Measurements from ENCODE around the gene LIX1L. TPM values are rescaled to one million over a fixed set of nuclear protein-coding genes. Genes with fewer than 3 reads are reported as not detected.

LIX1L gene
- total RNA-seq (13.1 TPM), polyA plus RNA-seq (22.0 TPM)
- long read RNA-seq, donor 1, partial matches to known transcripts: 0 of 1 reads
- long read RNA-seq, donor 1, other reads (novel, unspliced or antisense): 0 of 1 reads
- long read RNA-seq, donor 2, transcript LIX1L-201 (6 exons, 3,975 nt): major isoform, 17 of 17 reads
- long read RNA-seq, donor 2, partial matches to known transcripts: 0 of 17 reads
- long read RNA-seq, donor 2, other reads (novel, unspliced or antisense): 0 of 17 reads
- long read RNA-seq, donor 3, transcript LIX1L-201 (6 exons, 3,975 nt): major isoform, 10 of 10 reads
- long read RNA-seq, donor 3, partial matches to known transcripts: 0 of 10 reads
- long read RNA-seq, donor 3, other reads (novel, unspliced or antisense): 0 of 10 reads
- long read RNA-seq, donor 4, transcript LIX1L-201 (6 exons, 3,975 nt): major isoform, 10 of 10 reads
- long read RNA-seq, donor 4, partial matches to known transcripts: 0 of 10 reads
- long read RNA-seq, donor 4, other reads (novel, unspliced or antisense): 0 of 10 reads
- long read RNA-seq, donor 5, transcript LIX1L-201 (6 exons, 3,975 nt): major isoform, 13 of 24 reads
- long read RNA-seq, donor 5, partial matches to known transcripts: 11 of 24 reads
- long read RNA-seq, donor 5, other reads (novel, unspliced or antisense): 0 of 24 reads
- long read RNA-seq, donor 6, transcript LIX1L-201 (6 exons, 3,975 nt): major isoform, 10 of 10 reads
- long read RNA-seq, donor 6, partial matches to known transcripts: 0 of 10 reads
- long read RNA-seq, donor 6, other reads (novel, unspliced or antisense): 0 of 10 reads
- long read RNA-seq, donor 7, transcript LIX1L-201 (6 exons, 3,975 nt): major isoform, 10 of 10 reads
- long read RNA-seq, donor 7, partial matches to known transcripts: 0 of 10 reads
- long read RNA-seq, donor 7, other reads (novel, unspliced or antisense): 0 of 10 reads
- long read RNA-seq, donor 8, partial matches to known transcripts: 0 of 4 reads
- long read RNA-seq, donor 8, other reads (novel, unspliced or antisense): 0 of 4 reads
- long read RNA-seq, donor 9, transcript LIX1L-201 (6 exons, 3,975 nt): major isoform, 7 of 7 reads
- long read RNA-seq, donor 9, partial matches to known transcripts: 0 of 7 reads
- long read RNA-seq, donor 9, other reads (novel, unspliced or antisense): 0 of 7 reads
- long read RNA-seq, donor 10, transcript LIX1L-201 (6 exons, 3,975 nt): major isoform, 5 of 5 reads
- long read RNA-seq, donor 10, partial matches to known transcripts: 0 of 5 reads
- long read RNA-seq, donor 10, other reads (novel, unspliced or antisense): 0 of 5 reads

DNA sequence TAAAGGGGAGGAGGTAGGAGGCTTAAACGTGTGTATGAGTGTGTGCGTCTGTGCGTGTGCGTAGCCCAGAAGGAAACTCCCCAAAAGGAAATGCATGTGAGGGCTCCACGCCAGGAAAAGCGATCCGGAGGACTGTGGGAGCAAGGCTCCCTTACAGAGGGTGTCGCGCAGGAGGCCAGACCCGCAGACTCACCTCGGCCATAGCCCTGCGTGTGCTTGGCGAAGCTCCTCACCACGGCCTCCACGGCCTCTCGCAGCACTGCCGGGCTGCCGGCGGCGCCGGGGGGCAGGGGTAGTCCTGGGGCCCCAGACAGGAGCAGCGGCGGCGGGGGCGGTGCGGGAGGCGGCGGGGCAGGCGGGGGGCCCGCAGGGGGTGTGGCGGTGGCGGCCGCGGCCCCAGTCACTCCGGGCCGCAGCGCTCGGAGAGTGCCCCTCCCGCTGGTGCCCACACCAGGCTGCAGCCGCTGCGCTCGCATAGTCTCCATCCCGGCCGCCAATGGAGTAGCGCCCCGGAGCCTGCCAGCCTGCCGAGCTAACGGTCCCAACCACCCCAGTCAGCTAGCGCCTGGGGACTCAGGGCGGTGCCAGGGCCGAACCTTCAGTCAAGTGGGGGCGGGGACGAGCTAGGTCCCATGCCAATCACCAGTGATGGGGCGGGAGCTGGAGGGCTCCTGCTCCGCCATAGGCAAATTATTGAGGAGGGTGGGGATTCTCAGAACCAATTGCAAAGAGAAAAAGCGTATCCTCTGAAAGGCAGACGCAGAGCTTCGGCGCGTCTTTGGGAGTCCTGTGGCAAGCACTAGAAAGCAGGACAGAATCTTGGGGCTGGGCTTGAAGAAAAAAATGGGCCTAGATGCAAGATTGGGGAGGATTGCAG lies at the start of gene LIX1L:
TSS of gene LIX1L (minus strand) at position 575 of the 877 bp plus-strand sequence. CDS start at position 485, 90 bp downstream.
- Histone ChIP-seq H3K36me3 (ENCODE audit: control insufficient read depth in 2 of 2, insufficient read depth in 2 of 2, low read length in 1 of 2) (no peaks in the 10 kb centered on the region), H3K9me3 (ENCODE audit: control insufficient read depth in 2 of 2, insufficient read depth in 1 of 2, low read length in 1 of 2) (peaks cover 0 to 3% of the 10 kb centered on the region in 2 donors), H3K4me1 (ENCODE audit: control insufficient read depth in 2 of 2, insufficient read depth in 2 of 2, low read length in 2 of 2) (peaks cover 32 to 47% of the 10 kb centered on the region in 2 donors), H3K27me3 (ENCODE audit: control insufficient read depth in 2 of 2, insufficient read depth in 1 of 2, low read length in 1 of 2) (peaks cover 0 to 32% of the 10 kb centered on the region in 2 donors), H3K4me3 (ENCODE audit: low read length in 2 of 2) (peak within 1 kb of the TSS; percentile 70 to 95), H3K27ac (ENCODE audit: low read depth in 1 of 2, low read length in 1 of 2) (peak within 1 kb of the TSS; percentile 85 to 88)
- under 1% methylated on average over 60 of the region's 60 CpGs for WGBS
- peak; percentile 88 to 98 (median 95) for DNase-seq (ENCODE audit: low read depth in 6 of 9, low spot score in 9 of 9)

DNA sequence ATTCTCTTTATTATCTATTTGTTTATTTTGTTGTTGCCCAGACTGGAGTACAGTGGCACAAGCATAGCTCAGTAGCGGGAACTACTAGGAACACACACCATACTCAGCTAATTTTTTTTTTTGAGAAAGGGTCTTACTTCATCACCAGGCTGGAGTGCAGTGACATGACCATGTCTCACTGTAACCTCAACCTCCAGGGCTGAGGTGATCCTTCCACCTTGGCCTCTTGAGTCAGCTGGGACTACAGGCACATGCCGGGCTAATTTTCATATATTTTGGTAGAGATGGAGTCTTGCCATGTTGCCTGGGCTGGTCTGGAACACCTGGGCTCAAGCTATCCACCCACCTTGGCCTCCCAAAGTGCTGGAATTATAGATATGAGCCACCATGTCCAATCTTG lies 43.9 kb upstream of the LIX1L start:
- no peak for DNase-seq (ENCODE audit: low read depth in 6 of 9, low spot score in 9 of 9)
- H3K4me3 ChIP-seq (ENCODE audit: low read length in 2 of 2): no peak overlapping the region
- WGBS: 98% methylated on average over 2 of the region's 2 CpGs
- peaks cover 18 to 32% of the 10 kb centered on the region in 2 donors for H3K4me1 ChIP-seq (ENCODE audit: control insufficient read depth in 2 of 2, insufficient read depth in 2 of 2, low read length in 2 of 2)
- peak overlapping the region in 1 of 2 donors; percentile 46 for H3K27ac ChIP-seq (ENCODE audit: low read depth in 1 of 2, low read length in 1 of 2)
- H3K36me3 ChIP-seq (ENCODE audit: control insufficient read depth in 2 of 2, insufficient read depth in 2 of 2, low read length in 1 of 2): no peaks in the 10 kb centered on the region
- no peaks in the 10 kb centered on the region for H3K9me3 ChIP-seq (ENCODE audit: control insufficient read depth in 2 of 2, insufficient read depth in 1 of 2, low read length in 1 of 2)
- H3K27me3 ChIP-seq (ENCODE audit: control insufficient read depth in 2 of 2, insufficient read depth in 1 of 2, low read length in 1 of 2): no peaks in the 10 kb centered on the region

DNA sequence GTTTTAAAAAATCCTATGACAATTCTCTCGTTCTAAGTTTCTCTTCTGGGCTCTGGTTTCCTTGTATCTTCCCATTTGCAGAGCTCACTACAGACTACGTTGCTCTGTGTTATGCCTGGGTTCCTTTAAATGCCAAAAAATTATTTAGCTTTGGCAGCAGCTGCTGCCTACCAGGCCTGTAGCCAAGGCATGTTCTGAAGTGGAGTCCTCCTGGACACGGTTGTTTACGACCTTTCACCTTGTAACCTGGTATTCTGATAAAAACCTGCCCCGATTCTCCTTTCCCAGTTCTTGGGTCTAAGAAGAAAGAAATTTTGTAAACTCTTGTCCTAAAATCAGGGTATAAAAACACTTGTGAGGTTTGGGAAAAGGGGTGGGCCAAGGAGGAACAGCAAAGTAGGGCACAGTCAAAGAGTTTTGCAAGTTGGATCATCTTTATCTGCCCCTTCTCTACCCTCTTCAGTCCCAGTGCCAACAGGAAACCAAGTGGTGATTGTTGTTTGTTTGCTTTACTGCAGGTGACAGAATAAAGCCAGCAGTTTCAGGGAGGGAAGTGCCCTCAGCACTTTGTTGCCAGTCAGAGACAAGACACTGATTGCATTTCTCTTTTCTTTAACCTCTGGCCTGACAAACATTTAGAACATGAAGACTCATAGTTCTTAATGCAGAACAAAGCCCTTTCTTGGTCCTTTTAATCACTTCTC lies 41.7 kb upstream of the LIX1L start:
- Histone ChIP-seq H3K9me3 (ENCODE audit: control insufficient read depth in 2 of 2, insufficient read depth in 1 of 2, low read length in 1 of 2) (peaks cover 0 to under 1% of the 10 kb centered on the region in 2 donors), H3K27me3 (ENCODE audit: control insufficient read depth in 2 of 2, insufficient read depth in 1 of 2, low read length in 1 of 2) (no peaks in the 10 kb centered on the region), H3K4me3 (ENCODE audit: low read length in 2 of 2) (peak overlapping the region; percentile 6 to 45), H3K27ac (ENCODE audit: low read depth in 1 of 2, low read length in 1 of 2) (peak overlapping the region; percentile 97 to 99), H3K36me3 (ENCODE audit: control insufficient read depth in 2 of 2, insufficient read depth in 2 of 2, low read length in 1 of 2) (peaks cover 9% of the 10 kb centered on the region in 2 donors), H3K4me1 (ENCODE audit: control insufficient read depth in 2 of 2, insufficient read depth in 2 of 2, low read length in 2 of 2) (peaks cover 18 to 30% of the 10 kb centered on the region in 2 donors)
- peak in 5 of 9 donors; percentile 40 to 87 (median 67) for DNase-seq (ENCODE audit: low read depth in 6 of 9, low spot score in 9 of 9)
- 75% methylated on average over 5 of the region's 5 CpGs for WGBS

DNA sequence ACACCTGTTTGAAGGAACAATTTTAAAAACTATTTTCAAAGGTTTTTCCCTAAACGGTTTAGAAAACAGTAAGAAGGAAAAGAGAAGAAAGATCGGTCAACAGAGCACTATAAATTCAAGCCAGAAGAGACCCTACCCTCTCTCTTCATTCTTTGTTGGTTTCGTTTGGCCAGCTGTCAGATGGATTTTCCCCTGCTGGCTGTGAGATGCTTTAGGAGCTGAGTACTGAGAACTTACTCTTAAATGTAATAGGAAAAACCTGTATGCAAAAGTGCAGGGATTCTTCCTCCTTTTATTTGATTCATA lies 39.9 kb upstream of the LIX1L start:
- peaks cover 19 to 44% of the 10 kb centered on the region in 2 donors for H3K4me1 ChIP-seq (ENCODE audit: control insufficient read depth in 2 of 2, insufficient read depth in 2 of 2, low read length in 2 of 2)
- WGBS: 8% methylated on average over 3 of the region's 3 CpGs

GRCh38 chr1:145997016-145997717 lies 39.4 kb upstream of the LIX1L start:
- Histone ChIP-seq H3K27me3 (ENCODE audit: control insufficient read depth in 2 of 2, insufficient read depth in 1 of 2, low read length in 1 of 2) (no peaks in the 10 kb centered on the region), H3K4me3 (ENCODE audit: low read length in 2 of 2) (peak overlapping the region; percentile 76 to 92), H3K36me3 (ENCODE audit: control insufficient read depth in 2 of 2, insufficient read depth in 2 of 2, low read length in 1 of 2) (peaks cover 31 to 32% of the 10 kb centered on the region in 2 donors), H3K9me3 (ENCODE audit: control insufficient read depth in 2 of 2, insufficient read depth in 1 of 2, low read length in 1 of 2) (peaks cover 0 to 2% of the 10 kb centered on the region in 2 donors), H3K27ac (ENCODE audit: low read depth in 1 of 2, low read length in 1 of 2) (peak overlapping the region; percentile 98 to 99), H3K4me1 (ENCODE audit: control insufficient read depth in 2 of 2, insufficient read depth in 2 of 2, low read length in 2 of 2) (peaks cover 20 to 47% of the 10 kb centered on the region in 2 donors)
- DNase-seq (ENCODE audit: low read depth in 6 of 9, low spot score in 9 of 9): peak in 6 of 9 donors; percentile 65 to 93 (median 80)
- WGBS: 5% methylated on average over 12 of the region's 12 CpGs

More for the DNA sequence above, 39.9 kb upstream of the LIX1L start:
- peak in 1 of 9 donors; percentile 50 for DNase-seq (ENCODE audit: low read depth in 6 of 9, low spot score in 9 of 9)
- Histone ChIP-seq H3K27me3 (ENCODE audit: control insufficient read depth in 2 of 2, insufficient read depth in 1 of 2, low read length in 1 of 2) (no peaks in the 10 kb centered on the region), H3K4me3 (ENCODE audit: low read length in 2 of 2) (peak overlapping the region; percentile 76 to 92), H3K9me3 (ENCODE audit: control insufficient read depth in 2 of 2, insufficient read depth in 1 of 2, low read length in 1 of 2) (peaks cover 0 to 2% of the 10 kb centered on the region in 2 donors), H3K36me3 (ENCODE audit: control insufficient read depth in 2 of 2, insufficient read depth in 2 of 2, low read length in 1 of 2) (peaks cover 27% of the 10 kb centered on the region in 2 donors), H3K27ac (ENCODE audit: low read depth in 1 of 2, low read length in 1 of 2) (peak overlapping the region; percentile 98 to 99)

DNA sequence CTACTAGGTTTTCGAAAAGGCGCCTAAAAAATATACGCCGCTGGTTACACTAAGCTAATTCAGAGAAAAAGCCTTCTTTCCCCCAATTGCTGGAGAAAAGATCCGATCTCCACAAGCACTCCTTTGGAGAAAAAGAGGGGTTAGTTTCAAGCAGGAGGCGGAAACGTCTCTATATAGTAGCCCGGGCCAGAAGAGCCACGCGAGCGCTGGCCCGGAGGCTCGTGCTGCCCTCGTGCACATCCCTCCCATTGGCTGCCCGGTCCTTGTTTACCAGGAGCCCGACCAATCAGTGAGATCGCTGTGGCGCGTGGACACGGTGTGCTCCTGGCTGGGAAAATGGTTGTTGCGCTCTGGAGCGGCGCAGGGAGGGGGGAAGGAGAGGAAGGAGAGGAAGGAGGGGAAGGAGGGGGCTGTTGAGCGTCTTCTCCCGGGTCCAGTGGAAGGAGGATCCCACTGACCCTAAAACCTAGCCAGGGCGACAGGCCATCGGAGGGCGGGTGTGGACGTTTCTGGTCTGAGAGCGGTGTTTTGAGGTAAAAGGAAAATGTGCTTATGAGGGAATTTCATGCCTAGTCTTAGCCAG lies 38.7 kb upstream of the LIX1L start, which contains the start of gene TXNIP:
TSS of gene TXNIP (minus strand) at position 147 of the 583 bp plus-strand sequence. CDS start 313 bp downstream, outside the sequence.
- Histone ChIP-seq H3K27me3 (ENCODE audit: control insufficient read depth in 2 of 2, insufficient read depth in 1 of 2, low read length in 1 of 2) (no peaks in the 10 kb centered on the region), H3K9me3 (ENCODE audit: control insufficient read depth in 2 of 2, insufficient read depth in 1 of 2, low read length in 1 of 2) (peaks cover 0 to 2% of the 10 kb centered on the region in 2 donors), H3K4me1 (ENCODE audit: control insufficient read depth in 2 of 2, insufficient read depth in 2 of 2, low read length in 2 of 2) (peaks cover 20 to 47% of the 10 kb centered on the region in 2 donors), H3K4me3 (ENCODE audit: low read length in 2 of 2) (peak within 1 kb of the TSS; percentile 76 to 92), H3K36me3 (ENCODE audit: control insufficient read depth in 2 of 2, insufficient read depth in 2 of 2, low read length in 1 of 2) (peaks cover 31 to 34% of the 10 kb centered on the region in 2 donors), H3K27ac (ENCODE audit: low read depth in 1 of 2, low read length in 1 of 2) (peak within 1 kb of the TSS; percentile 98 to 99)
- DNase-seq (ENCODE audit: low read depth in 6 of 9, low spot score in 9 of 9): peak in 7 of 9 donors; percentile 83 to 98 (median 93)
- WGBS: under 1% methylated on average over 30 of the region's 30 CpGs

GRCh38 chr1:145995964-145996432 lies 38.2 kb upstream of the LIX1L start:
- H3K9me3 ChIP-seq (ENCODE audit: control insufficient read depth in 2 of 2, insufficient read depth in 1 of 2, low read length in 1 of 2): peaks cover 0 to 2% of the 10 kb centered on the region in 2 donors
- peaks cover 31 to 34% of the 10 kb centered on the region in 2 donors for H3K36me3 ChIP-seq (ENCODE audit: control insufficient read depth in 2 of 2, insufficient read depth in 2 of 2, low read length in 1 of 2)
- H3K27ac ChIP-seq (ENCODE audit: low read depth in 1 of 2, low read length in 1 of 2): peak overlapping the region; percentile 98 to 99
- H3K4me3 ChIP-seq (ENCODE audit: low read length in 2 of 2): peak overlapping the region; percentile 76 to 92
- WGBS: under 1% methylated on average over 13 of the region's 13 CpGs
- H3K4me1 ChIP-seq (ENCODE audit: control insufficient read depth in 2 of 2, insufficient read depth in 2 of 2, low read length in 2 of 2): peaks cover 20 to 47% of the 10 kb centered on the region in 2 donors
- H3K27me3 ChIP-seq (ENCODE audit: control insufficient read depth in 2 of 2, insufficient read depth in 1 of 2, low read length in 1 of 2): no peaks in the 10 kb centered on the region
- peak in 1 of 9 donors; percentile 51 for DNase-seq (ENCODE audit: low read depth in 6 of 9, low spot score in 9 of 9)

Measured in thymus (tissue), 14 donors.